ENCODE results near the gene CRLF1. TPM values are rescaled to one million over a fixed set of nuclear protein-coding genes. Genes with fewer than 3 reads are reported as not detected.

Gene CRLF1
- total and polyA plus RNA-seq, 12 donors: 0.68 to 161 (median 5.4) TPM

DNA sequence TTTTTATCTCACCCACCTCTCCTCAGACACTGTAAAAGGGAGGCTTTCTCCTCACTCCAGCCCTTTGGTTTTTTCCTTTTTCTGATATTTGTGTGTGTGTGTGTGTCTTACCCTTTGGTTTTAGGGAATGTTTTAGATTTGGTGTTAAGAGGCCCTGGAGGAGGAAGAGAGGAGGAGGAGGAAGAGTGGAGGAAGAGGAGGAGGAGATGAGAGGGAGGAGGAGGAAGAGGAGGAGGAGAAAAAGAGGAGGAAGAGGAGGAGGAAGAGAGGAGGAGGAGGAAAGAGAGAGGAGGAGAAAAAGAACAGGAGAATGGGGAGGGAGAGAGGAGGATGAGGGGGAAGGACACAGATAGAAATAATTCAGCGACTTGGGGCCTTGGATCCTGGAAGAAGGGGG is 40.8 kb upstream of the CRLF1 start:
- 77 to 80% methylated on average over 1 of the region's 1 CpG for WGBS, 2 donors

DNA sequence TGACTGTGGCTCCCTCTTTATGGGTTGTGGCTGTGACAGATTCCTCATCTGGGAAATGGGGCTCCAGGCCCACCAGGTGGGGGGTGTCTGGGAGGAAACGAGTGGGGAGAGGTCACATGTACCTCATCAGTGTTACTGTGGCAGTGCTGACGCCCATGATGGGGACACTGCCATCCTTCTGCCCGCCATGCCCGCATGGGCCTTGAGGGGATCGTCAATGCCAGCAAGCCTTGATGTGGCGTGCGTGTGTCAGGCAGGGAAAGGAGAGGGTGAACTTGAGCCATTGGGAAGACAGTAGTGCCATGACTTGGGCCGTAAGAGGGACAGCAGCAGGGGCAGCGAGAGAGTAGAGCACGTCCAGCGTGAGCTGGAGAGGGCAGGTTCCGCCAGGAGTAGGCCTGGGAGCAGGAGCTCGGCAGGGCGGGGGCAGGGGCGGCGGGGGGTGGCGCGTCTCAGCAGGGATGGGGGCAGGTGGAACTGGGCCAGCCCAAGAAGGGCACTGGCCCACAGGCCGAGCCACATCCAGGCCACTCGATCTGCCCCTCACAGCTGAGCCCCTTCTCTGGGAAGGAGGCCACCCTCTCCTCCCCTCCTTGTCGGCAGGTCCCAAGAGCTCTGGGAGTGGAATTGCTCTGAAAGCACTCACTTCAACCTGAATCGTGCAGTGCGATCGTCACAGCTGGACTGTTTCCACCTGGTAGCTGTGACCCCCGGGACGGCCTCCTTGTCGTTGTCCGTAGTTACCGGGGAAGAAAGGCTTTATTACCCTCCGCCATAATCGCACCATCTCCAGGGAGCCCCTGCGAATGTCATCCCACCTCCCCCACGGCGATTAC is 40.2 kb upstream of the CRLF1 start:
- Histone ChIP-seq H3K4me1 (peaks cover 15 to 58% (median 39%) of the 10 kb centered on the region in 9 donors), H3K27ac (no peak overlapping the region), H3K9me3 (no peaks in the 10 kb centered on the region), H3K4me3 (no peak overlapping the region), H3K27me3 (no peaks in the 10 kb centered on the region), H3K36me3 (no peaks in the 10 kb centered on the region)
- DNase-seq: no peak
- intact Hi-C loops (cut with DNase I): no loop called here
- no peak for ATAC-seq
- WGBS, 2 donors: 93 to 94% methylated on average over 33 to 34 of the region's 34 CpGs
- TF ChIP-seq, protein P1, sequence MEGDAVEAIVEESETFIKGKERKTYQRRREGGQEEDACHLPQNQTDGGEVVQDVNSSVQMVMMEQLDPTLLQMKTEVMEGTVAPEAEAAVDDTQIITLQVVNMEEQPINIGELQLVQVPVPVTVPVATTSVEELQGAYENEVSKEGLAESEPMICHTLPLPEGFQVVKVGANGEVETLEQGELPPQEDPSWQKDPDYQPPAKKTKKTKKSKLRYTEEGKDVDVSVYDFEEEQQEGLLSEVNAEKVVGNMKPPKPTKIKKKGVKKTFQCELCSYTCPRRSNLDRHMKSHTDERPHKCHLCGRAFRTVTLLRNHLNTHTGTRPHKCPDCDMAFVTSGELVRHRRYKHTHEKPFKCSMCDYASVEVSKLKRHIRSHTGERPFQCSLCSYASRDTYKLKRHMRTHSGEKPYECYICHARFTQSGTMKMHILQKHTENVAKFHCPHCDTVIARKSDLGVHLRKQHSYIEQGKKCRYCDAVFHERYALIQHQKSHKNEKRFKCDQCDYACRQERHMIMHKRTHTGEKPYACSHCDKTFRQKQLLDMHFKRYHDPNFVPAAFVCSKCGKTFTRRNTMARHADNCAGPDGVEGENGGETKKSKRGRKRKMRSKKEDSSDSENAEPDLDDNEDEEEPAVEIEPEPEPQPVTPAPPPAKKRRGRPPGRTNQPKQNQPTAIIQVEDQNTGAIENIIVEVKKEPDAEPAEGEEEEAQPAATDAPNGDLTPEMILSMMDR (IDR thresholded peaks at IDR 0.05): no peak

More for the DNA sequence above, 40.8 kb upstream of the CRLF1 start:
- DNase-seq (no peak), ATAC-seq (no peak)
- Histone ChIP-seq H3K27me3 (no peaks in the 10 kb centered on the region), H3K4me1 (peaks cover 15 to 63% (median 44%) of the 10 kb centered on the region in 9 donors), H3K9me3 (no peaks in the 10 kb centered on the region), H3K36me3 (no peaks in the 10 kb centered on the region), H3K4me3 (no peak overlapping the region), H3K27ac (peak overlapping the region in 3 of 10 donors; percentile 87 to 97 (median 94))
- TF ChIP-seq, protein P1 (IDR thresholded peaks at IDR 0.05): no peak
- intact Hi-C loops (cut with DNase I): no loop called here

DNA sequence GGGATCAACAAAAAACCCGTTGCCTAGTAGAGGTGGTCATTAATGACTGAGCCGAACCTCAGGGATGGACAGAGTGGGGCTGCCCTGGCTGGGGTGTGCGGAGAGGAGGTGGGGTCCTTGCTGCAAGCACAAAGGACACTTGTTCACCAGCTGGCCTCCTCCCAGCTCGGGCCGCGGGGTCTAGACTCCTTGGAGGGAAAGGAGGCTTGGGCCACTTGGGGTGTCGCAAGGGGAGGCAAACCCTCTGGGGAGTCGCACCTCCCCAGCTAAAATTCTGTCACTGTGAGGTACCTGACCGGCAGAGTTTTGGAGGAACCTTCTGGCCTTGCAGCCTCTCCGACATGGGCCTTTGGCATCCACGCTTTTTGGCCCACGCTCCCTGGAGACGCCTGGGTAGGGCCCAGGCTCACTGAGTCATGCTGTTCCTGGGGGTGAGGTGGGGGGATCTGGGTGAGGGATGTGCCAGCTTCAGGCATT is 38.5 kb upstream of the CRLF1 start:
- intact Hi-C loops (cut with DNase I): no loop called here
- H3K4me1 ChIP-seq: peaks cover 9 to 42% (median 22%) of the 10 kb centered on the region in 9 donors
- H3K9me3 ChIP-seq: no peaks in the 10 kb centered on the region
- no peak for DNase-seq
- peaks cover 0 to 5% (median 0%) of the 10 kb centered on the region in 9 donors for H3K36me3 ChIP-seq
- H3K27me3 ChIP-seq: no peaks in the 10 kb centered on the region
- peak in 2 of 8 donors; percentile 1 to 21 for ATAC-seq
- WGBS, 2 donors: 83 to 84% methylated on average over 13 of the region's 13 CpGs
- peak overlapping the region in 7 of 10 donors; percentile 16 to 74 (median 70) for H3K27ac ChIP-seq
- TF ChIP-seq, protein P1 (IDR thresholded peaks at IDR 0.05): no peak
- H3K4me3 ChIP-seq: peak overlapping the region in 5 of 10 donors; percentile 18 to 35 (median 21)

DNA sequence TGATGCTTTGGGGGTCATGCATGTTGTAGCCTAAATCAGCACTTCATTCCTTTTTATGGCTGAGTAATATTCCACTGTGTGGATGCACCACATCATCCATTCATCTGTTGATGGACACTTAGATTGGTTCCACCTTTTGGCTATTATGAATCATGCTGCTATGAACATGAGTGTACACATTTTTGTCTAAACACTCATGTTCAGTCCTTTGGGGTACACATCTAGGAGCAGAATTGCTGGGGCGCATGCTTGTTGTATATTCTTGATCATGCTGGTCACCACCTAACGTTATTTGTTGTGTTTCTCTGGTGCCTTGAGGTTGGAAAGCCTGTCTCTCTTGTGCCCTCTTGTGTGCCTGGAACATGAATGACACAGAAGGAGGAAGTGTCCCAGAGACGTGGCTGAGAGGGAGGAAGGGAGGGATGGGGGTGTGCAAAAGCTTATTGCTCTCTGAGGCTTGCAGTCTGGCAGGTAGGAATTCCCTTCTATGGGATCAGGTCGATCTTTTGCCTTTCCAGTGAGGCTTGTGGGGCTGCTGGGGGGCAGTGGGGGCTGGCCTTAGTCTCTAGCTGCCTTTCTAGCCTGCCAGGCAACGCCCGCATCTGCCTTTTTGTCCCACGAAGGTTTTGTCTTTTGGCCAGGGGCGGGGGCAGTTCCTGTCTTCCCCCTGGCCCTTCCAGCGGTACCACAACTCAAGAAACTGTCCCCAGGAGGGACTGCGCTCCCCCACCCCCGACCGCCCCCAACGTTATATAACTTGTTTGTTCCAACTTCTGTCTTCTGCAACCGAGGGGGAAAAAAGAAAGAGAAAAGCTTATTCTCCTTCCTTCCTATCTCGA is 37.8 kb upstream of the CRLF1 start:
- Histone ChIP-seq H3K9me3 (no peaks in the 10 kb centered on the region), H3K4me1 (peaks cover 9 to 35% (median 16%) of the 10 kb centered on the region in 9 donors), H3K27ac (peak overlapping the region in 8 of 10 donors; percentile 16 to 74 (median 70)), H3K36me3 (peaks cover 0 to 5% (median 0%) of the 10 kb centered on the region in 9 donors), H3K27me3 (no peaks in the 10 kb centered on the region), H3K4me3 (peak overlapping the region in 6 of 10 donors; percentile 17 to 35 (median 20))
- ATAC-seq (peak in 7 of 8 donors; percentile 37 to 63 (median 45)), DNase-seq (peak in 1 of 2 donors; percentile 26)
- TF ChIP-seq, protein P1 (IDR thresholded peaks at IDR 0.05): peak in 3 of 9 donors; percentile 4 to 13 (median 13)
- 64 to 66% methylated on average over 15 of the region's 15 CpGs for WGBS, 2 donors
- intact Hi-C loops (cut with DNase I): no loop called here
